Measurements from ENCODE around the gene PGS1. TPM values are rescaled to one million over a fixed set of nuclear protein-coding genes. Genes with fewer than 3 reads are reported as not detected.

PGS1 gene
- total RNA-seq, 1 donor from 2014 or later = 52.0 TPM

DNA sequence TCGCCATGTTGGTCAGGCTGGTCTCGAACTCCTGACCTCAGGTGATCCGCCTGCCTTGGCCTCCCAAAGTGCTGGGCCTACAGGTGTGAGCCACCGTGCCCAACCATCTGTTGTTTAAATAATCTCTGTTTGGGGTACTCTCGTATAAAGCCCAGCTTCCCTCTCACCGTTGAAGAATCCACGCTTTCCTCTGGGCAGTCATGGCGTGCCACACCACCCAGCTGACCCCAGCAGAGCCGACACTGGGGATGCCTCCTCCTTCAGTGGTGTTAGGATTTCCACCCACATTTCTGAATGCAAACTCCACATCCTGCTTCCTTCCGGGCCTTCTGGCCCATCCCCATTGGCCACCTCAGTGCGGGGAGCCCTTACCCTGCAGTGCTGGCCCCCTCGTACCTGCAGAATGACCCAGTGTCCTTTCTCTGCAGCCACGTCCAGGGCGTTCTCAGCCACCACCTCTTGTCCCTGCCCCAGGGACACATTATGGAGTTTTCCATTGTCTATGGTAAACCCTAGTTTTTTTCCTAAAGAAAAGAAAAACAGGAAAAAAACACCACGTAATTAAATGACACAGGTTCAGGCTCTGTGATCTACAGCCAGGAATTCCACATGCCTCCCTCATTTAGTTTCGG, 60.4 kb downstream of the PGS1 start:
- Mint-ChIP-seq H3K4me3 (no peak overlapping the region), H3K27me3 (ENCODE audit: low read depth) (peaks cover 4% of the 10 kb centered on the region), H3K4me1 (peaks cover 3% of the 10 kb centered on the region), H3K36me3 (ENCODE audit: low read depth) (no peaks in the 10 kb centered on the region), H3K27ac (ENCODE audit: unreplicated experiment) (peak overlapping the region; percentile 57), H3K9me3 (peaks cover 2% of the 10 kb centered on the region)
- no peak for DNase-seq (ENCODE audit: low read depth, low spot score)
- no peak for TF ChIP-seq CTCF (conservative IDR thresholded peaks at IDR 0.05)

GRCh38 chr17:78441271-78441971, 63.0 kb downstream of the PGS1 start:
- Mint-ChIP-seq H3K9me3 (peaks cover 2% of the 10 kb centered on the region), H3K4me1 (peaks cover 3% of the 10 kb centered on the region), H3K4me3 (no peak overlapping the region), H3K27ac (ENCODE audit: unreplicated experiment) (no peak overlapping the region), H3K27me3 (ENCODE audit: low read depth) (no peaks in the 10 kb centered on the region), H3K36me3 (ENCODE audit: low read depth) (no peaks in the 10 kb centered on the region)
- no peak for DNase-seq (ENCODE audit: low read depth, low spot score)
- no peak for TF ChIP-seq CTCF (conservative IDR thresholded peaks at IDR 0.05)

DNA sequence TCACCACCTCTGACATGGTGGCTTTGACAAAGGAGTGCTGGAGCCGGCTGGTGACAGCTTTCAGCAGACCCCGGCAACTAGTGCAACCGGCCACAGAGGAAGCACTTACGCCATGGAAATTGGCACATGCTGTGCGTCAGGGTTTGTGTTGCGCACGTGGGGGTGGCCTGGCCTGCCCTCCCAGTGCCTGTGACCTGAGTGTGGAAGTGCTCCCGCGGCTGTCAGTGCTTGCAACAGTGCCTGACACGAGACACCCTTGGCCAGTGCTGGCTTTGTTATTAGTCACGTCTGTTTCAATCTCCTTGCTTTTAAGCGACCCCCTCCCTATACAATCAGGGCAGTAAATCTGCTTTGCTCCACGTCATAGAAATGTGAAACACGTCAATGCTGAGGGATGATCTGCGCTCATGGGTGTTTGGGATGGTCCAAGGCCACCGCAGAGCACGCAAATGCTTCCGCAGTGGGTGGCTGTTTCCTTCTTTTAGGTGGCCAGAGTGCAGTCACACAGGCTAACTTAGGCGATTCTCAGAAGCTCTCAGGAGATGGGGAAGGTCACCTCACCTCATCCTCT, 64.3 kb downstream of the PGS1 start:
- peaks cover 2% of the 10 kb centered on the region for H3K9me3 Mint-ChIP-seq
- no peak overlapping the region for H3K4me3 Mint-ChIP-seq
- no peak overlapping the region for H3K27ac Mint-ChIP-seq (ENCODE audit: unreplicated experiment)
- peaks cover 3% of the 10 kb centered on the region for H3K4me1 Mint-ChIP-seq
- H3K27me3 Mint-ChIP-seq (ENCODE audit: low read depth) = no peaks in the 10 kb centered on the region
- no peak for TF ChIP-seq CTCF (conservative IDR thresholded peaks at IDR 0.05)
- H3K36me3 Mint-ChIP-seq (ENCODE audit: low read depth) = no peaks in the 10 kb centered on the region
- no peak for DNase-seq (ENCODE audit: low read depth, low spot score)

DNA sequence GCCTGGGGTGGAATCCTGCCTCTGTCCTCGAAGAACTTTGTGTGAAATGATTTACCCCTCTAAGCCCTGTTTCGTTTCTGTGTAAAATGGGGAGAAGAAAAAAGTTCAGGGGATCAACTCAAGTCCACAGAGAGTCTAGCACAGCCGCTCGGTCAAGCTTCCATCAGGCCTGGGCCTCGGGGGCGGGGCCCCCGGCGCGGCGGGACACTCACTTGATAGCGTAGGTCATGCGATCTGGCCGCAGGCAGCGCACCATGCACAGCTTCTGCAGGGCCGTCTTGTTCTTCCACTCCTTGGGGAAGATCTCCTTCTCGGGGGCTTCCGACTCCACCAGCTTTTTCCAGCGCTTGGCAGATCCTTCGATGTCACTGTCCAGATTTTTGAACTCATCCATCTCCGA, 65.9 kb downstream of the PGS1 start:
- peaks cover 3% of the 10 kb centered on the region for H3K9me3 Mint-ChIP-seq
- no peak overlapping the region for H3K27ac Mint-ChIP-seq (ENCODE audit: unreplicated experiment)
- H3K4me3 Mint-ChIP-seq = no peak overlapping the region
- no peaks in the 10 kb centered on the region for H3K36me3 Mint-ChIP-seq (ENCODE audit: low read depth)
- H3K27me3 Mint-ChIP-seq (ENCODE audit: low read depth) = no peaks in the 10 kb centered on the region
- peaks cover 3% of the 10 kb centered on the region for H3K4me1 Mint-ChIP-seq
- no peak for TF ChIP-seq CTCF (conservative IDR thresholded peaks at IDR 0.05)
- DNase-seq (ENCODE audit: low read depth, low spot score) = no peak

- Mint-ChIP-seq H3K27ac (ENCODE audit: unreplicated experiment) (no peak overlapping the region), H3K9me3 (peaks cover 3% of the 10 kb centered on the region), H3K4me1 (peaks cover 3% of the 10 kb centered on the region), H3K36me3 (ENCODE audit: low read depth) (no peaks in the 10 kb centered on the region), H3K4me3 (no peak overlapping the region), H3K27me3 (ENCODE audit: low read depth) (no peaks in the 10 kb centered on the region)
- no peak for TF ChIP-seq CTCF (conservative IDR thresholded peaks at IDR 0.05)
- no peak for DNase-seq (ENCODE audit: low read depth, low spot score)
These were observed 68.4 kb downstream of the PGS1 start for GRCh38 chr17:78446833-78447232.

Data from neural crest cell (in vitro differentiated cells).